ENCODE measurements around the gene SYNGR1. TPM values are rescaled to one million over a fixed set of nuclear protein-coding genes. Genes with fewer than 3 reads are reported as not detected.

SYNGR1 gene
- total RNA-seq, 4 donors from 2014 or later = 4.4 to 11.0 (median 9.9) TPM

DNA sequence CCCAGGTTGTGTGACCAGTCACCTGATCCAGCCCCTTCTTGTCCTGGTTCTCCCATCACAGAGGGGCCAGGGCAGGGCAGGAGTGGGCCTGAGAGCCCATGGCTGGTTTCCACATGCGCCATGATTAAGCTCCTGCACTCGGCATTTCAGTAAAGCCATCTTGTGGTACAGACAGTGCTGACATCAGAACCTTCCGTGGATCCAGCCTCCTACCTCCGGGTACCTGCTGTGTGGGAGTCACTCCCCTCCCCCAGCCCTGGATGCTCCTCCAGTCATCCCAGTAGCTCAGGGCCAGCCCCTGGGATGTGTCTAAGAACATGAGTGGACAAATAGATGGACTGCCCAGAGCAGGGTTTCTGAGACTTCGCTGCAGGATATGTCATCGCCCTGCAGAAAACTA, 84.9 kb downstream of the SYNGR1 start:
- TF ChIP-seq, protein P1, sequence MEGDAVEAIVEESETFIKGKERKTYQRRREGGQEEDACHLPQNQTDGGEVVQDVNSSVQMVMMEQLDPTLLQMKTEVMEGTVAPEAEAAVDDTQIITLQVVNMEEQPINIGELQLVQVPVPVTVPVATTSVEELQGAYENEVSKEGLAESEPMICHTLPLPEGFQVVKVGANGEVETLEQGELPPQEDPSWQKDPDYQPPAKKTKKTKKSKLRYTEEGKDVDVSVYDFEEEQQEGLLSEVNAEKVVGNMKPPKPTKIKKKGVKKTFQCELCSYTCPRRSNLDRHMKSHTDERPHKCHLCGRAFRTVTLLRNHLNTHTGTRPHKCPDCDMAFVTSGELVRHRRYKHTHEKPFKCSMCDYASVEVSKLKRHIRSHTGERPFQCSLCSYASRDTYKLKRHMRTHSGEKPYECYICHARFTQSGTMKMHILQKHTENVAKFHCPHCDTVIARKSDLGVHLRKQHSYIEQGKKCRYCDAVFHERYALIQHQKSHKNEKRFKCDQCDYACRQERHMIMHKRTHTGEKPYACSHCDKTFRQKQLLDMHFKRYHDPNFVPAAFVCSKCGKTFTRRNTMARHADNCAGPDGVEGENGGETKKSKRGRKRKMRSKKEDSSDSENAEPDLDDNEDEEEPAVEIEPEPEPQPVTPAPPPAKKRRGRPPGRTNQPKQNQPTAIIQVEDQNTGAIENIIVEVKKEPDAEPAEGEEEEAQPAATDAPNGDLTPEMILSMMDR (IDR thresholded peaks at IDR 0.05) = no peak
- no peak for DNase-seq (ENCODE audit: low spot score)
- ATAC-seq (ENCODE audit: low FRiP score) = no peak

Small RNA genes lying within 50 kb of the gene (small RNA-seq; reads per million reads assigned to genes)
- gene SNORD43 (not detected), gene SNORD83A (4,821 reads per million, percentile 100 among the genes with 10 or more reads in this experiment), gene SNORD83B (not detected)

Other genes starting within 250 kb of the SYNGR1 start
- gene CBX7, start 197.3 kb upstream of the SYNGR1 start, total RNA-seq = 10 to 100 TPM; 22.6 to 74.9 (median 30.8) TPM
- gene PDGFB, start 105.0 kb upstream of the SYNGR1 start, total RNA-seq = 10 to 100 TPM; 11.6 to 33.1 (median 14.6) TPM
- 1,000 to 10,000 TPM; 1,543 to 2,117 (median 1,973) TPM for gene RPL3, start 30.4 kb upstream of the SYNGR1 start, total RNA-seq
- gene TAB1, start 49.8 kb downstream of the SYNGR1 start, total RNA-seq = 10 to 100 TPM in 3 of 4 donors, 1 to 10 TPM in 1; 7.6 to 14.5 (median 11.1) TPM
- 10 to 100 TPM in 2 of 4 donors, 1 to 10 TPM in 2; 4.1 to 23.5 (median 9.9) TPM for gene MGAT3, start 107.0 kb downstream of the SYNGR1 start, total RNA-seq
- gene MIEF1, start 152.3 kb downstream of the SYNGR1 start, total RNA-seq = 10 to 100 TPM; 23.6 to 46.0 (median 32.4) TPM
- 100 to 1,000 TPM; 258 to 714 (median 610) TPM for gene ATF4, start 170.6 kb downstream of the SYNGR1 start, total RNA-seq
- 100 to 1,000 TPM; 103 to 157 (median 133) TPM for gene RPS19BP1, start 182.8 kb downstream of the SYNGR1 start, total RNA-seq
- under 1 TPM; 0.09 to 0.38 (median 0.26) TPM for gene CACNA1I, start 220.8 kb downstream of the SYNGR1 start, total RNA-seq

Data from omental fat pad (tissue), 4 donors.